Keratinocyte (primary cell): Measurements from ENCODE around the gene CMAS. TPM values are rescaled to one million over a fixed set of nuclear protein-coding genes. Genes with fewer than 3 reads are reported as not detected.
"Not testable (repeated sequence)": the region's sequence is repeated elsewhere in the genome, so short reads cannot be mapped to it uniquely, and the experiment has no call there.

ENCODE experiments used
- DNase-seq: peaks from one replicate; pipeline ENCODE4 v3.0.0-alpha.2; 2011; ENCODE audit warnings: low read depth, missing footprints, low spot score
- FAIRE-seq: peaks from 2 replicates; lab custom pipeline; 2011; peaks lifted over from hg19 to GRCh38; lab: Jason Lieb, UNC
- H2AFZ ChIP-seq: 2 replicates; pipeline ENCODE4 v1.6.0; 2012; ENCODE audit warnings: low read length, control low read depth, inconsistent platforms; ENCODE audit not compliant: control insufficient read depth
- H3K27ac ChIP-seq: 2 replicates; pipeline ENCODE4 v1.5.1; 2011; ENCODE audit warnings: low read length; ENCODE audit not compliant: control insufficient read depth, insufficient read depth
- H3K27me3 ChIP-seq: 3 replicates; pipeline ENCODE4 v1.6.0; 2011; ENCODE audit warnings: low read length; ENCODE audit not compliant: control insufficient read depth, insufficient read depth; ENCODE audit errors: extremely low read depth
- H3K36me3 ChIP-seq, 2 experiments: 2 replicates in 1 of 2; 3 replicates in 1 of 2; pipeline ENCODE4 v1.5.1; 2011; ENCODE audit warnings: low read length in 2 of 2, mild to moderate bottlenecking in 1 of 2; ENCODE audit not compliant: control insufficient read depth in 2 of 2, insufficient read depth in 2 of 2; ENCODE audit errors: extremely low read depth in 1 of 2
- H3K4me1 ChIP-seq: 3 replicates; pipeline ENCODE4 v1.5.1; 2011; ENCODE audit warnings: low read length; ENCODE audit not compliant: control insufficient read depth, insufficient read depth; ENCODE audit errors: extremely low read depth
- H3K4me2 ChIP-seq: 3 replicates; pipeline ENCODE4 v1.6.0; 2011; ENCODE audit warnings: low read depth, low read length; ENCODE audit not compliant: control insufficient read depth, insufficient read depth; ENCODE audit errors: extremely low read depth
- H3K4me3 ChIP-seq, 3 experiments: fragments of 200-600 bp in 1 of 3; sonication (generic) in 1 of 3; 2 replicates in 2 of 3; 3 replicates in 1 of 3; pipeline ENCODE4 v1.5.1; 2011 to 2016; ENCODE audit warnings: low read length in 3 of 3, mild to moderate bottlenecking in 3 of 3, control low read depth in 2 of 3, inconsistent platforms in 1 of 3, low read depth in 1 of 3, mixed read lengths in 1 of 3, mixed run types in 1 of 3, moderate library complexity in 1 of 3; ENCODE audit not compliant: control insufficient read depth in 2 of 3, insufficient read depth in 2 of 3; ENCODE audit errors: extremely low read depth in 1 of 3
- H3K79me2 ChIP-seq: 2 replicates; pipeline ENCODE4 v1.6.0; 2012; ENCODE audit warnings: low read length; ENCODE audit not compliant: control insufficient read depth, insufficient read depth
- H3K9ac ChIP-seq: 3 replicates; pipeline ENCODE4 v1.6.0; 2011; ENCODE audit warnings: low read length; ENCODE audit not compliant: control insufficient read depth, insufficient read depth; ENCODE audit errors: extremely low read depth
- H3K9me1 ChIP-seq: 3 replicates; pipeline ENCODE4 v1.6.0; 2011; ENCODE audit warnings: low read length; ENCODE audit not compliant: control insufficient read depth, insufficient read depth; ENCODE audit errors: extremely low read depth
- H3K9me3 ChIP-seq: 2 replicates; pipeline ENCODE4 v1.5.1; 2012; ENCODE audit warnings: low read depth, low read length; ENCODE audit not compliant: control insufficient read depth
- H4K20me1 ChIP-seq: 3 replicates; pipeline ENCODE4 v1.6.0; 2011; ENCODE audit warnings: low read length; ENCODE audit not compliant: control insufficient read depth, insufficient read depth; ENCODE audit errors: extremely low read depth
- EZH2 ChIP-seq: IDR thresholded peaks from one replicate; pipeline ENCODE4 v1.6.1; 2012; ENCODE audit warnings: inconsistent platforms, mild to moderate bottlenecking, low read length, moderate library complexity
- dilution Hi-C: fragments of 300-500 bp; cut with MboI; formaldehyde crosslinking; loops from one replicate; pipeline ENCODE4 v1.7.0; 2020; ENCODE audit warnings: low sequenced_read_pairs; ENCODE audit not compliant: extremely low pct_ligation_motif_present
- polyA plus RNA-seq, 5 experiments: library from polyadenylated mRNA; depleted of rRNA in 3 of 5; stranded (reverse) in 3 of 5; stranded (forward) in 1 of 5; unstranded in 1 of 5; fragments of >200 nt; gene quantifications; 1 replicate in 1 of 5; 2 replicates in 3 of 5; 3 replicates in 1 of 5; pipeline versions ENCODE4 v1.2.1 to v1.2.3, GENCODE V29; 2011 to 2012; ENCODE audit warnings: missing spikeins in 2 of 5, low read depth in 1 of 5, low replicate concordance in 1 of 5
- TF ChIP-seq, protein P1 (sequence below), 3 experiments: IDR thresholded peaks in 1 of 3; conservative IDR thresholded peaks in 1 of 3; optimal IDR thresholded peaks in 1 of 3; 2 replicates in 2 of 3; 3 replicates in 1 of 3; pipeline versions ENCODE3 to v1.5.1; 2011; ENCODE audit warnings: low read length in 3 of 3, mild to moderate bottlenecking in 3 of 3, moderate library complexity in 2 of 3, control low read depth in 1 of 3, inconsistent platforms in 1 of 3; ENCODE audit not compliant: insufficient read depth in 2 of 3; ENCODE audit errors: extremely low read depth in 1 of 3

Gene CMAS
- polyA plus RNA-seq, 1 donor (not counting 4 experiments of a cell fraction or from before 2014, with no cell fraction given) = 55.0 TPM

DNA sequence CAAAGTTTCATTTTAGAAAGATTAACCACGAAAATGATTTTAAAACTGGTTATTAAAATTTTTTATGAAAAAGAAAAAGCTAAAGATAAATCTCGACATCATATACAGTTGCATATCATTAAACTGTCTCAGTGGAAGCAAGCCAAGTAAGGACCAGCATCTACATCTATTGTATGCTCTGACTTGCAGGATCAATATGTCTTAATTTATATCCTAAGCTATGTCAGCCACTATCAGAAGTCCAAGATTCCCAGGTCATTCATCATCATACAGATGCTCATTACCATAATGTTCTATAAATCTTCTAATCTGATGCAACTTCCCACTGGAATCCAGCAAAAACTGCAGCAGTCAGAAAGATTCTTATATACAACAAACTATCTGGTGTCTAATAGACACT, 43.5 kb downstream of the CMAS start:
- Histone ChIP-seq H3K27me3 (no peaks in the 10 kb centered on the region), H3K36me3 (no peaks in the 10 kb centered on the region), H3K4me3 (no peak overlapping the region), H3K4me1 (peaks cover 7% of the 10 kb centered on the region), H2AFZ (no peak overlapping the region), H3K9ac (no peak overlapping the region), H3K27ac (no peak overlapping the region), H3K4me2 (no peak overlapping the region), H3K79me2 (no peaks in the 10 kb centered on the region), H3K9me1 (no peaks in the 10 kb centered on the region), H3K9me3 (no peaks in the 10 kb centered on the region), H4K20me1 (no peaks in the 10 kb centered on the region)
- no peak for FAIRE-seq
- no peak for DNase-seq
- dilution Hi-C loops = no loop called here
- no peak for TF ChIP-seq EZH2

DNA sequence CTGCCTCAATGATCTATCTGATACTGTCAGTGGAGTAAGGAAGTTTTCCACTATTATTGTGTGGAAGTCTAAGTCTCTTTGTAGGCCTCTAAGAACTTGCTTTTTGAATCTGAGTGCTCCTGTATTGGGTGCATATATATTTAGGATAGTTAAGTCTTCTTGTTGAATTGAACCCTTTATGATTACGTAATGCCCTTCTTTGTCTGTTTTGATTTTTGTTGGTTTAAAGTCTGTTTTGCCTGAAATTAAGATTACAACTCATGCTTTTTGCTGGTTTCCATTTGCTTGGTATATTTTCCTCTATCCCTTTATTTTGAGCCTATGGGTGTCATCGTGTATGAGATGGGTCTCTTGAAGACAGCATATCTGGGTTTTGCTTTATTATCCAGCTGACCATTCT, 53.0 kb downstream of the CMAS start:
- H4K20me1 ChIP-seq, H2AFZ ChIP-seq, dilution Hi-C loops, DNase-seq, H3K4me3 ChIP-seq, H3K9me1 ChIP-seq, H3K9ac ChIP-seq, H3K9me3 ChIP-seq, H3K36me3 ChIP-seq, FAIRE-seq, H3K27ac ChIP-seq, H3K79me2 ChIP-seq, H3K27me3 ChIP-seq, H3K4me2 ChIP-seq: not testable (repeated sequence)
- peaks cover 13% of the 10 kb centered on the region for H3K4me1 ChIP-seq

DNA sequence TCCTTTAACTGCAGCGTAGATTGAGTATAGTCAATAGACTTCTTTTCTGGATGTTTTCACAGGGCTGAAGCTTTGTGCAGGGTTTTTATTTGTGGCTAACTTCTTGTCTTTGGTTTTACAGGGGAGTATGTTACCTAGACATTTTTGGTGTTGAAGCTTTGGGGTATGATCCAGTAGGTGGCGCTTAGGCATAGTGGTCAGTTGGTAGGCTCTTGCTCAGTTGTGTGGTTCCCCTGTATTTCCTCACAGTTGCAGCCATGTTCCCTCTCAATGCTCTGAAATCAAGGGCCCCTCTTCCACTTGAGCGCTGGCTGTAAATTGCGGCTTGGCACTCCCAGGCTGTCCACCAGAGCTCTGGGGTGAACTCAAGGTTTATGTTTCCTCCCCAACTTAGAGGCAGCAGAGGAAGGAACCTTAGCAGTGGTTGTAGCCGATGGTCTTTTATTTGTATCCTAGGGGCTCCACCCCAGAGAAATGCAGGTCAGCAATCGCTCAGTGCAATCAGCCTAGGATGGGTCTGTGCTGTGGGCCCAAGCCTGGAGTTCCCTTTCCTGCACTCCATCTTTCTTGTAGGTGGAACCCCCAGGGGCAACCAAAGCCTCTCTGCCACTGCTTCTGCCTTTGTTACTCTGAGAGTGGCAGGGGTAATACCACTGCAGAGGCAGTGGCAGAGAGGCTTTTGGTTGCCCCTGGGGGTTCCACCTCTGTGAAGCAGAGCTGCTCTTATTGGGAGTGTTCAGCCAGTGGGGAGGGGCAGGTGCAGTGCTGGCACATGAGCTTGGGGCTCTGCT, 55.1 kb downstream of the CMAS start:
- dilution Hi-C loops = no loop called here

More for the DNA sequence above, 55.1 kb downstream of the CMAS start:
- no peaks in the 10 kb centered on the region for H3K36me3 ChIP-seq
- peak overlapping the region; percentile 76 for H2AFZ ChIP-seq
- H3K9me3 ChIP-seq = no peaks in the 10 kb centered on the region
- H3K4me2 ChIP-seq = peak overlapping the region; percentile 33
- no peaks in the 10 kb centered on the region for H3K9me1 ChIP-seq
- H3K9ac ChIP-seq = peak overlapping the region; percentile 45
- no peaks in the 10 kb centered on the region for H3K27me3 ChIP-seq
- TF ChIP-seq EZH2 = no peak
- TF ChIP-seq, protein P1, sequence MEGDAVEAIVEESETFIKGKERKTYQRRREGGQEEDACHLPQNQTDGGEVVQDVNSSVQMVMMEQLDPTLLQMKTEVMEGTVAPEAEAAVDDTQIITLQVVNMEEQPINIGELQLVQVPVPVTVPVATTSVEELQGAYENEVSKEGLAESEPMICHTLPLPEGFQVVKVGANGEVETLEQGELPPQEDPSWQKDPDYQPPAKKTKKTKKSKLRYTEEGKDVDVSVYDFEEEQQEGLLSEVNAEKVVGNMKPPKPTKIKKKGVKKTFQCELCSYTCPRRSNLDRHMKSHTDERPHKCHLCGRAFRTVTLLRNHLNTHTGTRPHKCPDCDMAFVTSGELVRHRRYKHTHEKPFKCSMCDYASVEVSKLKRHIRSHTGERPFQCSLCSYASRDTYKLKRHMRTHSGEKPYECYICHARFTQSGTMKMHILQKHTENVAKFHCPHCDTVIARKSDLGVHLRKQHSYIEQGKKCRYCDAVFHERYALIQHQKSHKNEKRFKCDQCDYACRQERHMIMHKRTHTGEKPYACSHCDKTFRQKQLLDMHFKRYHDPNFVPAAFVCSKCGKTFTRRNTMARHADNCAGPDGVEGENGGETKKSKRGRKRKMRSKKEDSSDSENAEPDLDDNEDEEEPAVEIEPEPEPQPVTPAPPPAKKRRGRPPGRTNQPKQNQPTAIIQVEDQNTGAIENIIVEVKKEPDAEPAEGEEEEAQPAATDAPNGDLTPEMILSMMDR (optimal IDR thresholded peaks at IDR 0.05 in 1 of 3, IDR thresholded peaks at IDR 0.05 in 1 of 3, conservative IDR thresholded peaks at IDR 0.05 in 1 of 3; ENCODE audit: extremely low read depth in 1 of 3, insufficient read depth in 2 of 3, low read length in 3 of 3) = peak; percentile 61 to 78 (median 70)
- H3K27ac ChIP-seq = peak overlapping the region; percentile 77
- FAIRE-seq (peak; percentile 92), DNase-seq (peak; percentile 53)
- no peak overlapping the region for H3K4me3 ChIP-seq
- no peaks in the 10 kb centered on the region for H3K79me2 ChIP-seq
- H3K4me1 ChIP-seq = peaks cover 17% of the 10 kb centered on the region
- H4K20me1 ChIP-seq = no peaks in the 10 kb centered on the region
